ENCODE measurements around the gene PIGR.
"Not testable (repeated sequence)": the region's sequence is repeated elsewhere in the genome, so short reads cannot be mapped to it uniquely, and the experiment has no call there.

PIGR gene

GRCh38 chr1:206933333-206933945 is 12.8 kb downstream of the PIGR start:
- DNase-seq = no peak

- no peak for DNase-seq
Measured at GRCh38 chr1:206932177-206932576, 14.1 kb downstream of the PIGR start.

GRCh38 chr1:206931709-206932108 is 14.6 kb downstream of the PIGR start:
- no peak for DNase-seq

GRCh38 chr1:206930210-206930798 is 16.0 kb downstream of the PIGR start:
- no peak for DNase-seq

- no peak for DNase-seq
Measured at GRCh38 chr1:206929524-206929923, 16.7 kb downstream of the PIGR start.

- no peak for DNase-seq
Measured at GRCh38 chr1:206926286-206926685, 20.0 kb downstream of the PIGR start.

GRCh38 chr1:206925106-206925736 is 21.0 kb downstream of the PIGR start:
- DNase-seq = no peak

- no peak for DNase-seq
Measured at GRCh38 chr1:206924592-206925105, 21.6 kb downstream of the PIGR start.

GRCh38 chr1:206923961-206924557 is 22.2 kb downstream of the PIGR start:
- not testable (repeated sequence) for DNase-seq

- no peak for DNase-seq
Measured at GRCh38 chr1:206923009-206923960, 23.0 kb downstream of the PIGR start.

GRCh38 chr1:206922524-206922923 is 23.7 kb downstream of the PIGR start:
- no peak for DNase-seq

- DNase-seq = no peak
Measured at GRCh38 chr1:206921772-206922265, 24.4 kb downstream of the PIGR start, which contains the start of gene FCMR. Gene FCMR, minus strand, starts transcription at chr1:206921941. Its CDS starts 87 bp downstream, at chr1:206921854.

GRCh38 chr1:206918076-206918475 is 28.2 kb downstream of the PIGR start:
- DNase-seq = no peak

GRCh38 chr1:206916000-206916709 is 30.1 kb downstream of the PIGR start:
- no peak for DNase-seq

- no peak for DNase-seq
Measured at GRCh38 chr1:206915030-206915735, 31.1 kb downstream of the PIGR start.

GRCh38 chr1:206913766-206914537 is 32.3 kb downstream of the PIGR start:
- DNase-seq = no peak

GRCh38 chr1:206912445-206913095 is 33.7 kb downstream of the PIGR start:
- peak; percentile 80 for DNase-seq

- peak; percentile 65 for DNase-seq
Measured at GRCh38 chr1:206911064-206911663, 35.1 kb downstream of the PIGR start.

- no peak for DNase-seq
Measured at GRCh38 chr1:206909883-206910318, 36.4 kb downstream of the PIGR start.

Data from NCI-H1105 treated with DMSO at 0.1 percent for 48 hours (cell line).